AG04450 (cell line): ENCODE data around the gene ANKEF1. TPM values are rescaled to one million over a fixed set of nuclear protein-coding genes. Genes with fewer than 3 reads are reported as not detected.

ENCODE experiments used
- CTCF ChIA-PET: fragments of 300-600, 350-600 bp; formaldehyde crosslinking; extraction: SDS; loops from one replicate; lab custom pipeline; 2022; ENCODE audit warnings: antibody characterized with exemption, inconsistent platforms; lab: Charles Lee
- POLR2A ChIA-PET: fragments of 350-600 bp; formaldehyde crosslinking; extraction: SDS; loops from one replicate; lab custom pipeline; 2021; ENCODE audit warnings: antibody characterized with exemption, inconsistent platforms; lab: Yijun Ruan, JAX
- DNase-seq: peaks from one replicate; pipeline ENCODE4 v3.0.0-alpha.2; 2011; ENCODE audit warnings: low read depth, low spot score
- H3K27ac ChIP-seq: one replicate; pipeline ENCODE4 v1.5.1; 2012; ENCODE audit warnings: low read depth, low read length, control low read depth
- H3K27me3 ChIP-seq: one replicate; pipeline ENCODE4 v1.6.0; 2012; ENCODE audit warnings: low read length; ENCODE audit not compliant: control insufficient read depth, insufficient read depth
- H3K4me3 ChIP-seq: 2 replicates; pipeline ENCODE4 v1.5.1; 2011; ENCODE audit warnings: mild to moderate bottlenecking, low read depth, low read length, control low read depth
- H3K9me3 ChIP-seq: 2 replicates; pipeline ENCODE4 v1.5.1; 2012; ENCODE audit warnings: low read length; ENCODE audit not compliant: control insufficient read depth, insufficient read depth
- CTCF ChIP-seq: IDR thresholded peaks from 2 replicates; pipeline ENCODE4 v1.5.1; 2011; ENCODE audit warnings: low read depth, low read length, control low read depth, inconsistent platforms
- polyA plus RNA-seq: library from polyadenylated mRNA; depleted of rRNA; stranded (reverse); fragments of >200 nt; gene quantifications from 2 replicates; pipeline ENCODE4 v1.2.3, GENCODE V29; 2011

Gene ANKEF1
- polyA plus RNA-seq, 1 experiment: 0.78 TPM

DNA sequence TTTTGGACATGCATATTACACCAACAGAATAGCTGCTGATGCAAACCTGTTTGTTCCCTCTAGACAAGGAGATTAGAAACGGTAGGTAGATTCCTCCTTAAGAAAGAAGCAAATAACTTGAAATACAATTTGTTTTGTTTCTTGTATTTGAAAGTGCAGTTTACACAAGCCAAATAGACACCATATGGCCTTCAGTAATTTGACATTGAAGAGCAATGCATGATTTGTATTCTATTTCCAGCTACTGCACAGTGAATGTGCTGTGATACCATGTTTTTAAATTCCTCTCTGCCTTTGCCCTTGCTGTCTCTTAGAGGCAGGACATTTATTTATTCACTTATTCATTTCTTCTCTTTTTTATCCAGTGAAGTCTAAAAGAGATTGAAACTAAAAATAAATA, 31.9 kb upstream of the ANKEF1 start:
- DNase-seq: no peak
- no peak overlapping the region for H3K4me3 ChIP-seq
- TF ChIP-seq CTCF: no peak
- no peak overlapping the region for H3K27ac ChIP-seq
- H3K9me3 ChIP-seq: no peaks in the 10 kb centered on the region
- H3K27me3 ChIP-seq: no peaks in the 10 kb centered on the region
- ChIA-PET POLR2A (no interaction called here), CTCF (interaction anchor here (0.6 to 1.5 kb wide), 2 partner anchors 88 to 380 kb away, joined by 3 to 4 read pairs; no protein-coding TSS in a partner anchor)

GRCh38 chr20:10004900-10005299, 29.9 kb upstream of the ANKEF1 start:
- ChIA-PET POLR2A (no interaction called here), CTCF (no interaction called here)
- DNase-seq: no peak
- H3K9me3 ChIP-seq: no peaks in the 10 kb centered on the region
- no peak overlapping the region for H3K27ac ChIP-seq
- H3K4me3 ChIP-seq: no peak overlapping the region
- H3K27me3 ChIP-seq: no peaks in the 10 kb centered on the region
- no peak for TF ChIP-seq CTCF

GRCh38 chr20:10005885-10006284, 28.9 kb upstream of the ANKEF1 start:
- POLR2A ChIA-PET: no interaction called here
- CTCF ChIA-PET: interaction anchor here (1.3 kb wide), 1 partner anchor 27 kb away, joined by 6 read pairs; no protein-coding TSS in a partner anchor
- no peak for DNase-seq
- Histone ChIP-seq H3K27me3 (no peaks in the 10 kb centered on the region), H3K9me3 (no peaks in the 10 kb centered on the region), H3K27ac (no peak overlapping the region), H3K4me3 (no peak overlapping the region)
- no peak for TF ChIP-seq CTCF

GRCh38 chr20:10006447-10007090, 28.2 kb upstream of the ANKEF1 start:
- no peak for TF ChIP-seq CTCF
- CTCF ChIA-PET: interaction anchor here (1.3 kb wide), 1 partner anchor 28 kb away, joined by 6 read pairs; no protein-coding TSS in a partner anchor
- Histone ChIP-seq H3K4me3 (no peak overlapping the region), H3K9me3 (no peaks in the 10 kb centered on the region), H3K27ac (no peak overlapping the region), H3K27me3 (no peaks in the 10 kb centered on the region)
- no peak for DNase-seq
- POLR2A ChIA-PET: no interaction called here

- ChIA-PET CTCF (interaction anchor here (1.3 kb wide), 1 partner anchor 29 kb away, joined by 6 read pairs; no protein-coding TSS in a partner anchor), POLR2A (no interaction called here)
- Histone ChIP-seq H3K27ac (no peak overlapping the region), H3K9me3 (no peaks in the 10 kb centered on the region), H3K4me3 (no peak overlapping the region), H3K27me3 (no peaks in the 10 kb centered on the region)
- no peak for DNase-seq
- TF ChIP-seq CTCF: no peak
Observed at GRCh38 chr20:10007158-10007557, 27.6 kb upstream of the ANKEF1 start.
